Measurements from ENCODE around the gene B3GNT3. TPM values are rescaled to one million over a fixed set of nuclear protein-coding genes. Genes with fewer than 3 reads are reported as not detected.

B3GNT3 gene
- total and polyA plus RNA-seq, 2 of the 8 experiments (the other 6 are each of a cell fraction or from before 2014, with no cell fraction given), result 1.5 TPM

- Histone ChIP-seq H3K23me2 (ENCODE audit: low read depth, low read length) (no peaks in the 10 kb centered on the region; the same call in 1 of the 2 replicates), H4K8ac (ENCODE audit: extremely low read depth, insufficient read depth, low read length) (no peak overlapping the region), H3K9ac (replicated peaks in 1 of 4; ENCODE audit: extremely low read depth in 1 of 4, low read depth in 3 of 4, low read length in 3 of 4) (no peak overlapping the region), H3K27me3 (replicated peaks in 1 of 4; ENCODE audit: control insufficient read depth in 3 of 4, extremely low read depth in 1 of 4, insufficient read depth in 3 of 4, low read length in 3 of 4) (no peaks in the 10 kb centered on the region), H3K4ac (replicated peaks; ENCODE audit: insufficient read length, low read depth, low read length) (no peak overlapping the region), H3K27ac (ENCODE audit: low read depth, low read length) (no peak overlapping the region), H3K4me2 (ENCODE audit: insufficient read depth in 1 of 2, low read depth in 2 of 2, low read length in 2 of 2) (peak overlapping the region; percentile 28 to 50; a peak in 3 of 4 replicates), H3K4me3 (ENCODE audit: extremely low read depth in 1 of 4, insufficient read depth in 2 of 4, low read depth in 3 of 4, low read length in 4 of 4) (peak overlapping the region in 3 of 4 experiments; percentile 0 to 27 (median 24); a peak in 3 of 8 replicates), H3K14ac (ENCODE audit: insufficient read length) (no peak overlapping the region), H3K79me2 (ENCODE audit: control insufficient read depth in 1 of 2, insufficient read depth in 2 of 2, low read length in 2 of 2) (no peaks in the 10 kb centered on the region), H4K5ac (ENCODE audit: insufficient read length, low read depth, low read length) (no peak overlapping the region), H3K9me3 (ENCODE audit: insufficient read depth in 2 of 2, low read depth in 1 of 2, low read length in 1 of 2) (no peaks in the 10 kb centered on the region), H4K91ac (replicated peaks; ENCODE audit: insufficient read length, low read length) (no peak overlapping the region), H2BK20ac (ENCODE audit: low read length) (no peak overlapping the region), H2BK5ac (ENCODE audit: low read depth, low read length) (no peak overlapping the region), H3K4me1 (replicated peaks in 1 of 4; ENCODE audit: control insufficient read depth in 3 of 4, insufficient read depth in 4 of 4, low read length in 3 of 4) (peaks cover 0 to 2% (median 0%) of the 10 kb centered on the region in 4 experiments; a peak in 3 of 7 replicates), H3K23ac (ENCODE audit: insufficient read length) (no peak overlapping the region), H3K79me1 (ENCODE audit: low read depth, low read length) (no peaks in the 10 kb centered on the region), H2BK120ac (replicated peaks; ENCODE audit: low read depth, low read length) (no peak overlapping the region), H2AFZ (ENCODE audit: low read length) (peak overlapping the region; percentile 70), H2AK5ac (ENCODE audit: low read depth, low read length) (no peak overlapping the region), H3K36me3 (ENCODE audit: control insufficient read depth in 2 of 4, insufficient read depth in 4 of 4, low read length in 3 of 4) (peaks cover 0 to 2% (median 0%) of the 10 kb centered on the region in 4 experiments; a peak in 1 of 8 replicates), H2BK12ac (ENCODE audit: low read depth, low read length) (no peak overlapping the region), H2BK15ac (ENCODE audit: low read length) (no peak overlapping the region), H3K56ac (replicated peaks; ENCODE audit: insufficient read length, low read depth, low read length) (no peak overlapping the region), H4K20me1 (replicated peaks in 1 of 2; ENCODE audit: control insufficient read depth in 1 of 2, insufficient read depth in 2 of 2, low read length in 2 of 2) (no peaks in the 10 kb centered on the region), H3K18ac (ENCODE audit: extremely low read depth, low read length) (no peak overlapping the region; the same call in 1 of the 2 replicates)
- peak; percentile 81; the same call in 1 of the 2 replicates for TF ChIP-seq SP1 (IDR thresholded peaks at IDR 0.05; ENCODE audit: low read depth, low read length)
- TF ChIP-seq KDM5A (IDR thresholded peaks at IDR 0.05; ENCODE audit: low read length), result no peak
- TF ChIP-seq POLR2A (IDR thresholded peaks at IDR 0.05; ENCODE audit: control extremely low read depth in 1 of 2, low read depth in 2 of 2, low read length in 2 of 2), result no peak
- TF ChIP-seq RFX5 (IDR thresholded peaks at IDR 0.05; ENCODE audit: borderline replicate concordance, low read depth, low read length), result peak; percentile 72; the same call in 1 of the 2 replicates
- TF ChIP-seq YY1 (IDR thresholded peaks at IDR 0.05; ENCODE audit: low read depth, low read length), result peak; percentile 22; the same call in 1 of the 2 replicates
- peak; percentile 100 for FAIRE-seq
- ChIA-PET CTCF (ENCODE audit: partially characterized antibody) (interaction anchor here (0.5 to 5.2 kb wide), 13 partner anchors 9 to 322 kb away, joined by 3 to 39 read pairs (median 4); no protein-coding TSS in a partner anchor), POLR2A (ENCODE audit: partially characterized antibody) (interaction anchor here (0.9 to 2.1 kb wide), 9 partner anchors 10 to 101 kb away, joined by 3 to 9 read pairs (median 3); no protein-coding TSS in a partner anchor)
- 47% methylated on average over 17 of the region's 17 CpGs; no CpG with 5 or more reads in 1 of the 2 experiments for WGBS, 2 experiments (ENCODE audit: extremely low coverage in 1 of 2, insufficient coverage in 1 of 2, insufficient read length in 1 of 2, insufficient replicate concordance in 2 of 2, low coverage in 1 of 2, low lambda C conversion rate in 2 of 2, missing lambda C conversion rate in 1 of 2)
- DNase-seq (ENCODE audit: low read depth in 1 of 2, low spot score in 2 of 2), result peak in 1 of 2 experiments; percentile 92
Observed at GRCh38 chr19:17762505-17763229, 32.3 kb upstream of the B3GNT3 start.
